Measurements from ENCODE around the gene RBM46.

The RBM46 gene

GRCh38 chr4:154836513-154836912 lies 55.4 kb downstream of the RBM46 start:
- no peak overlapping the region for H3K4me3 ChIP-seq (ENCODE audit: low read depth, low read length)
- TF ChIP-seq CTCF (conservative IDR thresholded peaks at IDR 0.05; ENCODE audit: low read depth, low read length): no peak
- DNase-seq (ENCODE audit: low read depth): no peak

- no peak for DNase-seq (ENCODE audit: low read depth)
- TF ChIP-seq CTCF (conservative IDR thresholded peaks at IDR 0.05; ENCODE audit: low read depth, low read length): no peak
- no peak overlapping the region for H3K4me3 ChIP-seq (ENCODE audit: low read depth, low read length)
Measured at GRCh38 chr4:154838155-154838554, 57.1 kb downstream of the RBM46 start.

- no peak overlapping the region for H3K4me3 ChIP-seq (ENCODE audit: low read depth, low read length)
- no peak for DNase-seq (ENCODE audit: low read depth)
- TF ChIP-seq CTCF (conservative IDR thresholded peaks at IDR 0.05; ENCODE audit: low read depth, low read length): no peak
Measured at GRCh38 chr4:154838694-154839093, 57.6 kb downstream of the RBM46 start.

- H3K4me3 ChIP-seq (ENCODE audit: low read depth, low read length): no peak overlapping the region
- TF ChIP-seq CTCF (conservative IDR thresholded peaks at IDR 0.05; ENCODE audit: low read depth, low read length): peak; percentile 10
- peak; percentile 10 for DNase-seq (ENCODE audit: low read depth)
Measured at GRCh38 chr4:154854362-154854761, 73.3 kb downstream of the RBM46 start.

- DNase-seq (ENCODE audit: low read depth): no peak
- H3K4me3 ChIP-seq (ENCODE audit: low read depth, low read length): no peak overlapping the region
- TF ChIP-seq CTCF (conservative IDR thresholded peaks at IDR 0.05; ENCODE audit: low read depth, low read length): no peak
Measured at GRCh38 chr4:154858166-154858565, 77.1 kb downstream of the RBM46 start.

- no peak for TF ChIP-seq CTCF (conservative IDR thresholded peaks at IDR 0.05; ENCODE audit: low read depth, low read length)
- no peak overlapping the region for H3K4me3 ChIP-seq (ENCODE audit: low read depth, low read length)
- DNase-seq (ENCODE audit: low read depth): no peak
Measured at GRCh38 chr4:154868414-154869194, 87.5 kb downstream of the RBM46 start.

GRCh38 chr4:154869301-154869700 lies 88.2 kb downstream of the RBM46 start:
- H3K4me3 ChIP-seq (ENCODE audit: low read depth, low read length): no peak overlapping the region
- no peak for DNase-seq (ENCODE audit: low read depth)
- no peak for TF ChIP-seq CTCF (conservative IDR thresholded peaks at IDR 0.05; ENCODE audit: low read depth, low read length)

Data from choroid plexus epithelial cell (primary cell).